Stimulated activated CD4-positive, alpha-beta T cell treated with anti-CD3 and anti-CD28 coated beads, Interleukin-4, amount 100 ng/mL, for 1 hour (primary cell): ENCODE data around the gene SREK1IP1.

Experiments
- DNase-seq: peaks from one replicate; pipeline ENCODE4 v3.0.0-alpha.2; 2020

The SREK1IP1 gene

DNA sequence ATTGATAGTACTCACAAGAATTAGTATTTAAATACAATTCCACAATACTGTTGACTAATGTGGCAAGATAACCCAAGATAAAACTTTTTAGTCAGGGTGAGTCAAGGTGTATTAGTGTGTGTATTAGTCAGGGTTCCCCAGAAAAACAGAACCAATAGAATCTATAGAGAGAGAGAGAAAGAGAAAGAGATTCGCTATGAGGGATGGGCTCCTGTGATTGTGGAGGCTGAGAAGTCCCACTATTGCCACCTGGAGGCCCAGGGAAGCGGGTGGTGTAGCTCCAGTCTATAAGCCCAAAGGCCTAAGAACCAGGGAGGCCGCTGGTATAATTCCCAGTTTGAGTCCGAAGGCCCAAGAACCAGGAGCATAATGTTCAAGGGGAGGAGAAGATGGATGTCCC lies 88.2 kb downstream of the SREK1IP1 start:
- no peak for DNase-seq

DNA sequence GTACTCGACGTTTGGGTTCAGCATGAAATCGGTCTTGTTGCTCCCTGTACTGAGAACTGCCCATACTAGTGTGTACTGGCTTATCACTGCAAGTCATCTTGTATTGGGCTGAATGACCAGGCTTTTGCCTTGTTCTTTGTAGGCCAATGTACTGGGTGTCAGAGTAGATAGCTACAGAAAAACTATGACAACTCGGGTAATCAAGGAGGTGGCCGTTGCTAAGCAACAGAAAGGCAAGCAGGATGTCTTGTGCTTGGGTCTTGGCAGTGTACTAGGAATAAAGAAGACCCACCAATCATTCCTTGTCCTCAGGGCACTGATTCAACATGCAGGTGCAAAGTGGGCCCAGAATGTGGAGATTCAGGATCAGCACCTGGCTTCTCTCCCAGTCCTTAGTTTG lies 90.1 kb downstream of the SREK1IP1 start:
- DNase-seq: no peak

DNA sequence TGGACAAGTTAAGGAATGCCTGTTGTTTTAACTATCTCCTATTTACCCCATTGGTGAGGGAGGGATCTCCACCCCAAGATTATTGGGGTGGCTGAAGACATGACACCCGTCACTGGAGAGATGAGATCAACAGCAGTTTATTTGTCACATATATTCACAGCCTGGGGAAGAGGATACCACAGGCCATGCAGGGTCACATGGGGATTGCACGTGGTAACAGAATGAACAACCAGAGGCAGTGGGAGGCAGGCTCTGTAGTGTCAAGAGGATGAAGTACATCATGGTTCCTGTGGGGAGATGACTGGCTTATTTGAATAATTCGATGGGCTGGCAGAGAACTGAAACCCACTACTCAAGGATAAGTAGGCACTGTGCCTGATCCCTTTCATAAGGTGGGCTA lies 96.8 kb downstream of the SREK1IP1 start:
- no peak for DNase-seq

DNA sequence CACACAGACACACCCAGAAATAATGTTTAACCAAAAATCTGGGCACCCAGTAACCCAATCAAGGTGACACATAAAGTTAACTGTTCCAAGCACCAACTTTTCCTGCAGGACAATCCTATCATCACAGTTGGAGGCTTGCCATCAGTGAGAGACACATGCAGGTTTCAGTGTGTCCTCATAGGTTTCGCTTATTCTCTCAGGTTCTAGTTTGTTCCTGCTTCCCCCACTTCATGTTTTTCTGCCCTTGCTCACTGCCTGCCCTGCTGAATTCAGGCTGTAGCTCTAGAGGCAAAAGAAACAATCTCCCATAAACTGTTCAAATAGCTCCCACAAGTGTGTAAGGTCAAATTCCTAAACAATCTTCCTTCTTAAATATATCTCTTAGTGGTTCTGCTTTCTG lies 98.2 kb downstream of the SREK1IP1 start:
- no peak for DNase-seq
